OCI-LY7 (cell line): Measurements from ENCODE around the gene SAYSD1. TPM values are rescaled to one million over a fixed set of nuclear protein-coding genes. Genes with fewer than 3 reads are reported as not detected.

Experiments
- BruUV-seq: library from RNA; stranded (reverse); fragments of 400-500 nt; replicated peaks from 2 replicates; lab custom pipeline; 2021; lab: Mats Ljungman, UMichigan
- CTCF ChIA-PET: fragments of 300-600 bp; sonication (Branson Sonifier 250); formaldehyde crosslinking; loops from one replicate; lab custom pipeline; 2022; ENCODE audit warnings: antibody characterized with exemption; ENCODE audit not compliant: unreplicated experiment; lab: Charles Lee
- POLR2A ChIA-PET: fragments of 300-600 bp; sonication (Branson Sonifier 250); formaldehyde crosslinking; loops from one replicate; lab custom pipeline; 2022; ENCODE audit warnings: antibody characterized with exemption; lab: Charles Lee
- DNase-seq: peaks from one replicate; pipeline ENCODE4 v3.0.0-alpha.2; 2015; ENCODE audit warnings: low spot score
- H2AFZ ChIP-seq: fragments of 200-600 bp; sonication (generic), shearing (Covaris generic); 2 replicates; pipeline ENCODE4 v1.6.1; 2014; ENCODE audit warnings: mild to moderate bottlenecking, antibody characterized with exemption, low read length, moderate library complexity
- H3K27ac ChIP-seq: fragments of 200-600 bp; sonication (generic); 2 replicates; pipeline ENCODE4 v1.5.1; 2014; ENCODE audit warnings: mixed run types, low read depth, mild to moderate bottlenecking, moderate library complexity, low read length, inconsistent platforms; ENCODE audit not compliant: poor library complexity, severe bottlenecking
- H3K36me3 ChIP-seq: fragments of 200-600 bp; sonication (generic); 2 replicates; pipeline ENCODE4 v1.6.1; 2014; ENCODE audit warnings: mild to moderate bottlenecking, antibody characterized with exemption, low read length, moderate library complexity, mixed read lengths; ENCODE audit not compliant: insufficient read depth
- H3K4me1 ChIP-seq: fragments of 200-600 bp; sonication (generic); 2 replicates; pipeline ENCODE4 v1.5.1; 2014; ENCODE audit warnings: mild to moderate bottlenecking, low read length; ENCODE audit not compliant: insufficient read depth, poor library complexity, severe bottlenecking
- H3K4me2 ChIP-seq: fragments of 200-600 bp; sonication (generic); 2 replicates; pipeline ENCODE4 v1.6.1; 2014; ENCODE audit warnings: mild to moderate bottlenecking, low read length
- H3K4me3 ChIP-seq: fragments of 200-600 bp; sonication (generic); 2 replicates; pipeline ENCODE4 v1.5.1; 2014; ENCODE audit warnings: mild to moderate bottlenecking, low read depth, low read length; ENCODE audit not compliant: poor library complexity, severe bottlenecking
- H3K79me2 ChIP-seq: fragments of 200-600 bp; sonication (generic); 2 replicates; pipeline ENCODE4 v1.6.1; 2016; ENCODE audit warnings: low read depth, mild to moderate bottlenecking, low read length, moderate library complexity, mixed read lengths; ENCODE audit not compliant: insufficient read depth
- H3K9me2 ChIP-seq: fragments of 200-600 bp; sonication (generic); 2 replicates; pipeline ENCODE4 v1.6.1; 2016; ENCODE audit warnings: mild to moderate bottlenecking, low read length, mixed read lengths; ENCODE audit not compliant: insufficient read depth
- H3K9me3 ChIP-seq: fragments of 200-600 bp; sonication (generic); 2 replicates; pipeline ENCODE4 v1.6.1; 2014; ENCODE audit warnings: mild to moderate bottlenecking, mixed run types, low read length, mixed read lengths
- H4K20me1 ChIP-seq: fragments of 200-600 bp; sonication (generic); 2 replicates; pipeline ENCODE4 v1.6.1; 2014; ENCODE audit warnings: mild to moderate bottlenecking, antibody characterized with exemption, low read length, moderate library complexity, mixed read lengths; ENCODE audit not compliant: insufficient read depth
- CTCF ChIP-seq: fragments of 200-600 bp; sonication (generic); conservative IDR thresholded peaks from 2 replicates; pipeline ENCODE4 v1.5.1; 2014; ENCODE audit warnings: mild to moderate bottlenecking, antibody characterized with exemption, low read length, moderate library complexity, mixed read lengths
- EZH2phosphoT487 ChIP-seq: fragments of 200-600 bp; sonication (generic); IDR thresholded peaks from 2 replicates; pipeline ENCODE4 v1.6.1; 2018; ENCODE audit warnings: low read depth, borderline replicate concordance, mild to moderate bottlenecking, mixed run types, antibody characterized with exemption, low read length, moderate library complexity, mixed read lengths
- intact Hi-C: fragments of 100-400 bp; cut with micrococcal nuclease; formaldehyde crosslinking; loops from one replicate; pipeline ENCODE4 v1.10.0; 2022; ENCODE audit not compliant: unreplicated experiment
- total RNA-seq, 2 experiments: library from RNA; depleted of rRNA in 1 of 2; stranded (reverse); fragments of >200 nt in 1 of 2; shearing (Covaris generic) in 1 of 2; gene quantifications; 2 replicates each; pipeline ENCODE4 v1.2.3, GENCODE V29; 2014 to 2022

Gene SAYSD1
- total RNA-seq, 2 experiments from 2014 or later = 10.7 to 14.1 TPM

- Histone ChIP-seq H3K36me3 (no peaks in the 10 kb centered on the region), H3K9me3 (no peaks in the 10 kb centered on the region), H3K4me3 (no peak overlapping the region), H3K79me2 (no peaks in the 10 kb centered on the region), H2AFZ (no peak overlapping the region), H3K4me2 (no peak overlapping the region), H4K20me1 (no peaks in the 10 kb centered on the region), H3K4me1 (no peaks in the 10 kb centered on the region), H3K9me2 (no peaks in the 10 kb centered on the region), H3K27ac (no peak overlapping the region)
- intact Hi-C loops = loop anchor here (5.0 kb wide), 1 partner anchor 228 kb away; no protein-coding TSS in a partner anchor
- BruUV-seq = no TSS peak
- POLR2A ChIA-PET = interaction anchor here (1.1 kb wide), 2 partner anchors 10 to 12 kb away, joined by 3 to 5 read pairs; no protein-coding TSS in a partner anchor
- no peak for DNase-seq
- TF ChIP-seq CTCF (no peak), EZH2phosphoT487 (no peak)
- CTCF ChIA-PET = interaction anchor here (0.5 kb wide), 1 partner anchor 103 kb away, joined by 3 read pairs; no protein-coding TSS in a partner anchor
Measured at GRCh38 chr6:39100358-39100757, 14.6 kb downstream of the SAYSD1 start.

GRCh38 chr6:39095578-39095977 is 19.4 kb downstream of the SAYSD1 start:
- no peaks in the 10 kb centered on the region for H3K4me1 ChIP-seq
- H3K27ac ChIP-seq = no peak overlapping the region
- no TSS peak for BruUV-seq
- ChIA-PET POLR2A (no interaction called here), CTCF (no interaction called here)
- DNase-seq = no peak
- H3K36me3 ChIP-seq = no peaks in the 10 kb centered on the region
- no peak overlapping the region for H3K4me2 ChIP-seq
- intact Hi-C loops = no loop called here
- TF ChIP-seq CTCF = no peak
- no peak for TF ChIP-seq EZH2phosphoT487
- no peaks in the 10 kb centered on the region for H3K9me3 ChIP-seq
- no peak overlapping the region for H3K4me3 ChIP-seq
- H3K79me2 ChIP-seq = no peaks in the 10 kb centered on the region
- no peak overlapping the region for H2AFZ ChIP-seq
- H4K20me1 ChIP-seq = no peaks in the 10 kb centered on the region
- H3K9me2 ChIP-seq = no peaks in the 10 kb centered on the region

- no peak for TF ChIP-seq CTCF
- no peak for TF ChIP-seq EZH2phosphoT487
- H3K9me3 ChIP-seq = no peaks in the 10 kb centered on the region
- H3K4me2 ChIP-seq = no peak overlapping the region
- ChIA-PET POLR2A (interaction anchor here (0.5 to 0.7 kb wide), 3 partner anchors 10 to 25 kb away, joined by 3 to 4 read pairs (median 3); partner anchors contain the start of gene SAYSD1), CTCF (no interaction called here)
- intact Hi-C loops = no loop called here
- H4K20me1 ChIP-seq = no peaks in the 10 kb centered on the region
- H3K4me1 ChIP-seq = no peaks in the 10 kb centered on the region
- no peaks in the 10 kb centered on the region for H3K36me3 ChIP-seq
- H3K27ac ChIP-seq = no peak overlapping the region
- no peak for DNase-seq
- no peak overlapping the region for H3K4me3 ChIP-seq
- H3K79me2 ChIP-seq = no peaks in the 10 kb centered on the region
- no peak overlapping the region for H2AFZ ChIP-seq
- no TSS peak for BruUV-seq
- H3K9me2 ChIP-seq = no peaks in the 10 kb centered on the region
Measured at GRCh38 chr6:39093149-39093708, 21.8 kb downstream of the SAYSD1 start.
